ACC112 (cell line): Measurements from ENCODE around the gene POLD4.

ENCODE experiments used
- H2AFZ ChIP-seq: fragments of 200-600 bp; sonication (generic); one replicate; pipeline ENCODE4 v1.6.0; 2017; ENCODE audit warnings: antibody characterized with exemption, low read length; ENCODE audit not compliant: unreplicated experiment
- H3K27ac ChIP-seq: fragments of 200-600 bp; sonication (generic); 2 replicates; pipeline ENCODE4 v1.5.1; 2014; ENCODE audit warnings: low read depth, mild to moderate bottlenecking, antibody characterized with exemption, low read length, moderate library complexity
- H3K27me3 ChIP-seq: fragments of 200-600 bp; sonication (generic); 2 replicates; pipeline ENCODE4 v1.6.1; 2014; ENCODE audit warnings: mild to moderate bottlenecking, antibody characterized with exemption, low read length, moderate library complexity, mixed read lengths; ENCODE audit not compliant: insufficient read depth
- H3K36me3 ChIP-seq: fragments of 200-600 bp; sonication (generic); 2 replicates; pipeline ENCODE4 v1.6.1; 2016; ENCODE audit warnings: mild to moderate bottlenecking, antibody characterized with exemption, low read length, moderate library complexity, mixed read lengths; ENCODE audit not compliant: insufficient read depth
- H3K4me1 ChIP-seq: fragments of 200-600 bp; sonication (generic); one replicate; pipeline ENCODE4 v1.6.1; 2016; ENCODE audit warnings: low read length, mixed read lengths; ENCODE audit not compliant: insufficient read depth, unreplicated experiment, control insufficient read depth
- H3K4me3 ChIP-seq: fragments of 200-600 bp; sonication (generic); 2 replicates; pipeline ENCODE4 v1.5.1; 2014; ENCODE audit warnings: mild to moderate bottlenecking, low read depth, low read length
- H3K79me2 ChIP-seq: fragments of 200-600 bp; sonication (generic); one replicate; pipeline ENCODE4 v1.6.0; 2016; ENCODE audit warnings: low read length; ENCODE audit not compliant: control insufficient read depth, unreplicated experiment, insufficient read depth

Gene POLD4

DNA sequence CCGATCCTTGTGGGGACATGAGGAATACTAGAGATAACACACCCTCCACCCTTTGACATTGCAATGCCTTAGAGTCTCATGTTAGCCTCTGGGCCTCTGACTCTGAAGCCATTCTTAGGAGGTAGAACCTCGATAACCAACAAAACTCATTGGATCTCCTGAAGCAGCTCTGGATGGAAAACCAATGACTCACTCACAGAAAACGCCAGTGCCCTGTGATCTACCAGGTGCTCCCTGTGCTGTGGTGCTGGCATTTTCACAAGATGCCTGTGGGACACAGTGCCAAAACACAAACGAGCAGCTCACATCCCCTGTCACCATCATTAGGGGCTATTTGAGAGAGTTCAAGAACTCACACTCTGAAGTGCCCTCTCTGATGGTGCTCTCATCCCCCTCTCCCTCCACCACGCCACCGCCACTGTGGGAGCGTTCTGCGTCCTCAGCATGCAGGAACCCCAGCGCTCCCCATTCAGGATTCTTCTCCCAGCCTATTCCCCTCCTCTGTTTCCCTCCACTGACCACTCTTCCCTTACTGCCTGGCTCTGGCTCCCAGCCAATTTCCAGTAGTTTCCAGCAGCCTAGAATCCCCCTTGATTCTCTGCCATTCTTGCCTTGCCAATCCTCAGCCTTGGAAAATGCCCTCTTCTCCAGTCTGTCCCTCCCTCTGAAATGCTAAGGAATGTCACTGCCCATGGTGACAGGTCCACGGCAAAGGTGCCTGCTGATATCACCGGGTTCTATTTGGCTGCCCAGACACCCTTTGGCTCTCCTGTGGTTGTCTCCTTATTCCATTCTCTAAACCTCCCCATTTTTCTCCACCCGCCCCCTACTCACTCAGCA, 4.7 kb upstream of the POLD4 start:
- Histone ChIP-seq H3K36me3 (peaks cover 4% of the 10 kb centered on the region; the same call in 1 of the 2 replicates), H3K4me1 (peaks cover 46% of the 10 kb centered on the region), H2AFZ (no peak overlapping the region), H3K27me3 (no peaks in the 10 kb centered on the region), H3K4me3 (no peak overlapping the region), H3K79me2 (peaks cover 9% of the 10 kb centered on the region), H3K27ac (peak overlapping the region; percentile 96)

DNA sequence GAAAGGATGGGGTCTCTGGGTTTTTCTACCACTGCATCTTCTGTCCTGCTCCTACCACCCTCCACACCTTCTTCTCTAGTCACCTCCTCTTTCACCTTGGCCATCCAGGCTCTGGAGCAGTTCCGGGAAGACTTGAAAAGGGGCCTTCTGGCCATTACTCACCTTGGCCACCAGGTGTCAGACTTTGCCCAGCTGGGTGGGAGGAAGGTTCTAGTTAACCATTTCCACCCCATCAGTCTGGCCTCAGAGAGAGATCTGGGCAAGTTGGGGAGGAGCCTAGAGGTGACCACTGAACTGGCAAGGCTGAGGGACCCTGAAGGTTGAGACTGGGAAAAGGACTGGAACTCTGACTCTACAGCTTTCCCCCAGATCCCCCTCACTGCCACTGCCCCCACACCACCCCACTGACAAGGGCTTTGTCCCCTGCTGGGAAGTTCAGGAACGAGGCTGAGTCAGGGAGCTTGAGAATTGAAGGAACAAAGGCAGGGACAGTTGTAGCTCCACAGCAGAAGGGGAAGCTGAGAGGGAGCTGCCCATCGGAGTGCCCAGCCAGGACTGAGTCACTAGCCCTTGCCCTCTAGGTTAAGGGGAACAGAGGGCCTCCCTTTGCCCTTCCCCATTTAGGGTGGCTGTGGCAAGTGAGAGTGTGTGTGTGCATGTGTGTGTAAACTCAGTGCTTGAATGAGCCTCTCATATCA, 3.7 kb upstream of the POLD4 start:
- no peak overlapping the region for H2AFZ ChIP-seq

DNA sequence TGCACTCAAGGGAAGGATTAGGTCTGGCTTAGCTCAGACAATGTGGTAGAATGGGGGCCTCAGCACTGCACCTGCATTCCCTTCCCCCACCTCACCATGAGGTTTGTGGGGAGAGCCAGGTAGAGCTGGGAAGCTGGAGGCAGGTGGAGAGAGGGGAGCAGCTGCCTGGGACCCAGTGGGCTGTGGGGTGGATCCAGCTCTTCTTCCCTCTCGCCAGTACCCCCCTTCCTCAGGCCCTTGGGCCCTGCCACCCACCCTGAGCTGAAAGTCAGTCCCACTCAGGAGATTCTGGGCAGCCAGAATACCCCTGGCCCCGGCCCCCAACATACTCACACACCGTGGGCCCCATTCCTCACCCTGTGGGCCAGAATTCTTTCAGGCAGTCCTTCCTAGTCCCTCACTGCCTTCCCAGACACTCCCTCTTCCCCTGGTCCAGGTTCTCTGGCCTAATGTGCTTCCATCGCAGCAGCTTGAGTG, 3.1 kb upstream of the POLD4 start:
- H3K4me1 ChIP-seq = peaks cover 52% of the 10 kb centered on the region
- H3K4me3 ChIP-seq = no peak overlapping the region
- H3K27ac ChIP-seq = peak overlapping the region; percentile 96
- H3K27me3 ChIP-seq = no peaks in the 10 kb centered on the region
- no peak overlapping the region for H2AFZ ChIP-seq
- H3K79me2 ChIP-seq = peaks cover 9% of the 10 kb centered on the region
- H3K36me3 ChIP-seq = no peaks in the 10 kb centered on the region

More for the DNA sequence above, 3.7 kb upstream of the POLD4 start:
- Histone ChIP-seq H3K36me3 (no peaks in the 10 kb centered on the region), H3K4me1 (peaks cover 47% of the 10 kb centered on the region), H3K4me3 (no peak overlapping the region), H3K27ac (peak overlapping the region; percentile 96), H3K79me2 (peaks cover 9% of the 10 kb centered on the region), H3K27me3 (no peaks in the 10 kb centered on the region)

- Histone ChIP-seq H3K27ac (peak overlapping the region; percentile 96), H3K4me3 (no peak overlapping the region), H3K4me1 (peaks cover 57% of the 10 kb centered on the region), H2AFZ (no peak overlapping the region), H3K79me2 (peaks cover 9% of the 10 kb centered on the region), H3K36me3 (no peaks in the 10 kb centered on the region), H3K27me3 (no peaks in the 10 kb centered on the region)
Observed at GRCh38 chr11:67355794-67356386, 2.5 kb upstream of the POLD4 start.

GRCh38 chr11:67355023-67355793, 1.9 kb upstream of the POLD4 start:
- Histone ChIP-seq H3K36me3 (no peaks in the 10 kb centered on the region), H3K27ac (peak overlapping the region; percentile 96), H3K27me3 (no peaks in the 10 kb centered on the region), H3K79me2 (peaks cover 9% of the 10 kb centered on the region), H3K4me3 (peak overlapping the region; percentile 26; the same call in 1 of the 2 replicates), H2AFZ (no peak overlapping the region), H3K4me1 (peaks cover 57% of the 10 kb centered on the region)

GRCh38 chr11:67354075-67355022, 1.0 kb upstream of the POLD4 start:
- peak overlapping the region; percentile 96 for H3K27ac ChIP-seq
- H2AFZ ChIP-seq = no peak overlapping the region
- H3K4me3 ChIP-seq = peak overlapping the region; percentile 82

GRCh38 chr11:67352546-67353316, 615 bp downstream of the POLD4 start:
- peaks cover 68% of the 10 kb centered on the region for H3K4me1 ChIP-seq
- peak overlapping the region; percentile 96 for H3K27ac ChIP-seq
- H3K27me3 ChIP-seq = no peaks in the 10 kb centered on the region
- H2AFZ ChIP-seq = peak overlapping the region; percentile 16
- peak overlapping the region; percentile 82 for H3K4me3 ChIP-seq
- peaks cover 9% of the 10 kb centered on the region for H3K79me2 ChIP-seq
- no peaks in the 10 kb centered on the region for H3K36me3 ChIP-seq

More at GRCh38 chr11:67354075-67355022, 1.0 kb upstream of the POLD4 start:
- peaks cover 9% of the 10 kb centered on the region for H3K79me2 ChIP-seq
- no peaks in the 10 kb centered on the region for H3K36me3 ChIP-seq
- H3K4me1 ChIP-seq = peaks cover 63% of the 10 kb centered on the region
- no peaks in the 10 kb centered on the region for H3K27me3 ChIP-seq

GRCh38 chr11:67351275-67352005, 1.9 kb downstream of the POLD4 start:
- H3K36me3 ChIP-seq = no peaks in the 10 kb centered on the region
- peaks cover 60% of the 10 kb centered on the region for H3K4me1 ChIP-seq
- peak overlapping the region; percentile 5 for H3K27ac ChIP-seq

More at GRCh38 chr11:67351275-67352005, 1.9 kb downstream of the POLD4 start:
- Histone ChIP-seq H3K27me3 (no peaks in the 10 kb centered on the region), H3K79me2 (peaks cover 9% of the 10 kb centered on the region), H3K4me3 (peak overlapping the region; percentile 2), H2AFZ (no peak overlapping the region)
